HCEC 1CT (cell line): ENCODE data around the gene EHD3.

ENCODE experiments used
- DNase-seq: peaks from one replicate; pipeline ENCODE4 v3.0.0-alpha.2; 2017

EHD3 gene

DNA sequence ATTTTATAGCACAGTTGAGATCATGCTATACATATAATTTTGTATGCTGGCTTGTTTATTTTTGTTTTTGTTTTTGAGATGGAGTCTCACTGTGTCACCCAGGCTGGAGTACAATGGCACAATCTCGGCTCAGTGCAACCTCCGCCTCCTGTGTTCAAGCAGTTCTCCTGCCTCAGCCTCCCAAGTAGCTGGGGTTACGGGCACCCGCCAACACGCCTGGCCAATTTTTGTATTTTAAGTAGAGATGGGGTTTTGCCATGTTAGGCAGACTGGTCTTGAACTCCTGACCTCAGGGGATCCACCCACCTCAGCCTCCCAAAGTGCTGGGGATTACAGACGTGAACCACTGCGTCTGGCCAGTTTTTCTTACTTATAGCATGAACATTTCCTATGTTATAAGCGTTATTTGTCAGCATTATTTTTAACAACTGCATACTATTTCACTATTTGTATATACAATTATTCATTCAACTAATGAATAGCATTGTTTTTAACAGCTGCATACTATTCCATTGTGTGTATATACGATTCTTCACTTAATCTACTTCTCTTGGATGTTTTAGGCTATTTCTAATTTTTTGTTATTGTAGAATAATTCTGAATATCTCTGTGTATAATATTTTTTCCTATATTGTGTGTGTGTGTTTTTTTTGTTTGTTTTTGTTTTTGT is 3.5 kb downstream of the EHD3 start:
- DNase-seq = no peak

DNA sequence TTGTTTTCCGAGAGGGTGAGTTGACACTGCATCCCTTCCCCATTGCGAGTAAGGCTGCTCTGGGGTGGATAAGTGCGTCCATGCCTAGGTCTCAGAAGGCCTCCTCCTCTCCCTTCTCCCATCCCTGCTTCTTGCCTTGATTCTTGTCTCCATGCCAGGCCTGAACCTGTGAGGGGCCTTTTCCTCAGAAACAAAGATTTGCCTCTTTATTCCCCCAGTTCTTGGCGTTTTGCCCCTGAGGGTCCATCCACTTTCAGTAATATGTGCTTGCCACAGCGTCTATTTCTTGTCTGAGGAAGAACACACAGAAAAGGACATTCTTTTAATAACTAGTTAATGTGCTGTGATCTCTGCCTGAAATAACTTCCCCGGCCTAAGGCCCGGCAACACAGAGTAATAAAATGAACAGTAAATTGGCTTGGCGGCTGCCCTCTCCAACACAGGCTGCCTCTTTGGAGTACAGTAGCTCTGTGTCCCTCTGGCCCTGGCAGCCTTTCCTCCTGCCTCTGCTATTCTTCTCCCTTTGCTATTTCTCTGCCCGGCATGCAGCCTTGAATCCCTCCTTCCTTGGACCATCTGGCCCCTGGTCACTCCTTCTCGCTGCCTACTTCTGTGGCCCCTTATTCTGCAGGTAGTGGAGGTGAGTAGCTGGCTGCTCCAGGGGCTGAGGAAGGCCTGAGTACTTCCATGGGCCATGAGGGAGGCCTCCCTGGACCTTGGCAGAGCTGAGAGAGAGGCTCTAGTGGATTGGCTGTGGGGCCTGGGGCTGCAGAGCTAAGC is 4.4 kb downstream of the EHD3 start:
- DNase-seq = no peak

DNA sequence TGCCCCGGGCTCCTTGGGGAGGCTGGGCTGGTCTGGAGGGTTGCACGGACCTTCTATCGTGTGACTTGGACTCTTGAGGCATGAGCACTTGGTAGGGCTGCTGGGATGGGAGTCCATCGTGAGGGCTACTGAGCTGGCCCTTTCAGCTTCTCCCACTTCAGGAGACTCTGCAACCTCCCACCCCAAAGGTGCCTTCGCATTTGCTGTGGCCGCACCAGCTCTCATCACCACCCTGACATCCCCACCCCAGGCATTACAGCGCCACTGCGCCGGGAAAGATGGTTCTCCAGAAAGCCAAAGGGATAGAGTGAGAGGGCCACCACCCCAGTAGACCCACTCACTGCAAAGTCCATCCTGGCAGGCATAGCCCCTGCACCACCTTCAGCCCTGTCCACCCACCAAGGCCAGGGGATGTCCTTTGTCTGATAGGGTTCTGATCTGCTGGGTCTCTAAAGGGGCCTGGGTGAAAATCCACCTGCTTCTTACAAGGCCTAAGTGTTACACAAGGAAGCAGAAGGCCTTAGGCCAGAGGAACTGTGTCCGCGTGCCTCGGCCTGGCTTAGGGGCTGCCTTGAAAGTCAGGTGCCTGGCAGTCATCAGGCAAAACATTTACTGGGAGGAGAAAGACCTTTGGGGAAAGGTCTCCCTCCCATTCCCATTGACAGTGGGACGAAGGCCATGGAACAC is 5.1 kb downstream of the EHD3 start:
- no peak for DNase-seq

DNA sequence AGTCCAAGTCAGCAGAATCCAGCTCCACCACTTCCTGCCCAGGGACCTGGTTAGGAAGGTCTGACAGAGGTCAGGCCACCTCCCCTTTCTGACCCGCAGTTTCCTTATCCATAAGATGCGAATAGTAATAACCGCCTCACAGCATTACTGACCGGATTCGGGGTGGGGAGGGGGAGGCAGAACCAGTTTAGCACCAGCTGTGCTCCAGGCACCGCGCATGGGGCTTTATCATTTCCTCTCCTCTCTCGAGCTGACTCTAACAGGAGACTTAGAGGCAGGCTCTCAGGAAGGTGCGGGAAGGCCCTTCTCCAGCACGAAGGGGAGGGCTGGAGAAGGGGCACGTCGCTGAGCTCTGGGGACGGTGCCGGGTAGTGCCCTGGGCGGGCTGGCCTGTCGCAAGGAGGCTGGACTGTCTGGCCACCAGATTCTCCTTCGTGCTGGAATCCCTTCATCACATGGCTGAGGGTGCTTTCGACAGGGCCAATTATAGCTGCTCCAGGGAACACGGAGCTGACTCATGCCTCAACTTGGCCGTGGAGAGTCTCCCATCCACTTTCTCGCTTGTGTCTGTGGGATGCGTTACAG is 5.7 kb downstream of the EHD3 start:
- DNase-seq = no peak

DNA sequence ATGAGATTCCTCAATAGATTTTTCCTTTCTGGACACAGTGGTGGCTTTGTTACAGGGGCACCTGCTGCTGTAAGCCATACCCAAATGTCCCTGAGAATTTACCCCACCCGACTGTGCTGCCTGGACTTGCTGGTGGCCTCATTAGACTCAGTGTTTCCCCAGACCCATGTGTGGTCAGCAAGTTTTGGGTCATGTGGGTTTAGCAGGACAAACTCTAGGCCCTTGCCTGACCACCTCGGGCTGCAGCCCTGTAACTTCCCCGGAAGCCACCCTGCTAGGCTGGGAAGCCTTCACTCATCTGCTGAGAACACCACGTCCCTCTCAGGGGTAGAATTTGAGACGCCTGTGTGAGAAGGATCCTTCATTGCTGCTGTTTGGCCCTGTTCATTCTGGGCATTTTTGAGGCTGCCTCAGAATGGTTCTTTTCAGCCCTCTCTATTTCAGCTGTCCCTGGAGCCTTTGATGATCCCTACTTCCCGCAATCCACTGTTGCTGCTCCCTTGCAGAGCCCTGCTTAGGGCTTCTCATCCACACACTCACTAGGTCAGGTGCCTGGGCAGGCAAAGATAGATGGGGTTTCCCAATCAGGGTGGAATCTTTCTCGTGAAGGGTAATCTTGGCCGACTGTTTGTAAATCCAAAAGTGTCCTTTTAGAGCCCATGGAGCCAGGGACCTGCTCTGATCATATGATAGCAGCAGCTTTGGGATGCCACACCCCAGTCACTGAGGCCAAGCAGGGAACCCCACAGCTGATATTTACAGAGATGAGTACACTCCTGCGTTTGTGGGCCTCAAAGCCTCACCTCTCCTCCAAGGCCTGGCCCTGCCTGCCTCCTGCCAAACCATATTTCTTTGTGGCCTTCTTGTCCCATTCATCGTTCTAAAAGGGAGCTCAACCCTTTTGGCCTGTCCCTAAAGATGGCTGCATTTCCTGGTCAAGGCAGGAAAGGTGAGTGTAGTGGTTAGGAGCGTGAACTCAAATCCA is 6.7 kb downstream of the EHD3 start:
- DNase-seq = no peak

DNA sequence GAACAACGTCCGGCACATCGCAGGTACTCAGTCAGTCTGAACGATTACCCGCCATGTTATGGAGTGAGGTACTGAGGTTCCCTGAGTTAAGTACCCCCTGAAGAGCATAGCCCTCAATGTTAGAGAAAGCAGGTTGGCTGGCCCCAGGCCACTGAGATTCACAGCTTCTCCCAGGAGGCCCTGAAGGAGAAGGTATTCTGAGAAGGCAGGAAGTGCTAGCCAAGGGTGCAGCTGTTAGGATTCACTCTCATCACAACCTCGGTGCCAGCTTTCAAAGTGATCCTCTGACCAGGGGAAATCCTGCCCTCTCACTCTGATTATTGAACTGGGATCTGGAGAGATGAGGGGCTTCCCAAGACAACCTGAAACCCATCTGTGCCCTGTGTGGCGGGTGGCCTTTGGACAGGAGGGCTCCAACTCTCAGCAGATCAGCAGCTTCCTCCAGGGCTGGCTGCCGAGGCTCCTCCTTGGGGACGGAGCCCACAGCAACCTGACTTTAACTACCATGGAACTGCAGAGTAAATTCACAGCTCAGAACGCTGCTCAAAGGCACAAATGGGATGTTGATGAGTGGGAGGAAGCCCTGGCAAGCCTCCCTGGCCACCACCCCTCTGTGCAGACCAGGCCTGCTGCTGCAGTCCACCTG is 7.8 kb downstream of the EHD3 start:
- no peak for DNase-seq

DNA sequence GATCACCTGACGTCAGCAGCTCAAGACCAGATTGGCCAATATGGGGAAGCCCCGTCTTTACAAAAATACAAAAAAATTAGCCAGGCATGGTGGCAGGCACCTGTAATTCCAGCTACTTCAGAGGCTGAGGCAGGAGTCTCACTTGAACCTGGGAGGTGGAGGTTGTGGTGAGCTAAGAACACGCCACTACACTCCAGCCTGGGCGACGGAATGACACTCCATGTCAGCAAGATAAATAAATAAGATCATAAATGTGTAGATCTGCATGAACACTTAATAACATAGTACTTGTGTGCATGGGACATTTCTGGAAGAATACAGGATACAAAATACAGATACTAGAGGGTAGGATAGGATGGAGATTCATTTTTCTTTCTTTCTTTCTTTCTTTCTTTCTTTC is 9.1 kb downstream of the EHD3 start:
- DNase-seq = no peak

DNA sequence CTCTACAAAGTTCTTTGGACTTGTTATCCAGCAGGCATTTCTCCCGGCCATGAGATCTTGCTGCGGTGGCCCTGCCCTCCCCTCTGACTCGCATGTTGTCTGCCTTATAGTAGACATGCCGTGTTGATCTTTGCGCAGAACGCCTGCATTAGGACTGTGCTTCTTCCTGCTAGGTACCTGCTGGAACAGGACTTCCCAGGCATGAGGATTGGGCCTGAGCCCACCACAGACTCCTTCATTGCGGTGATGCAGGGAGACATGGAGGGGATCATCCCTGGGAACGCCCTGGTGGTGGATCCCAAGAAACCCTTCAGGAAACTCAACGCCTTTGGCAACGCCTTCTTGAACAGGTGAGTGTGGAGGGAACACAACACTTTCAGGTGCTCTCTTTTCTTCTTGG is 10.1 kb downstream of the EHD3 start:
- no peak for DNase-seq

DNA sequence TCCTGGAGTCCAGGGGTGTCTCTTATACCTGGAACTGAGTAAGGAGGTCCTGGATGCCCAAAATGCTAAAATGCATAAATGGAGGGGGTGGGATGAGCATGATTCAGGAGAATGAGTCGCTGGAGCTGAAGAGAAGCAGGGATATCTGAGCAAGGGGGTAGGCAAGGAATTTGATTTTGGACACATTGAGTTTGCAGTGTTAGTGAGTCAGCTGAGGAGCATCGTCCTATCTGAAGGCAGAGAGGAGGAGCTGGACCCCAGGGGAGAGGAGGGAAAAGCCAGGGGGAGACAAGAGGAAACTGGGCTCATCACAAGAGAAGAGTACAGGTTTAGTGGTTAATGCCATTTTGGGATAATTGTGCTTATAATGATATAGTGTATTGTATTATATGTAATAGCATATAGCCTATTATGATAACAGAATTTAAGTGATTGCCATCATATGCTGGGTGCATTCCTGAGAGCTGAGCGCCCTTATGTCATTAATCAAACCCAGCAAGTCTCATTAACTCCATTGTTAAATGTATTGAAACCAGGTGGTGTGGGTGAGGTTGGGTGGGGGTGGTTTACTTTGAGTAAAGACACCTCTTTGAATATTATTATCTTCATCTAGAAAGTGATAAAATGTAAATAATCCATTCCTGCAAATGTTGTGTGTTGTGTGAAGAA is 12.4 kb downstream of the EHD3 start:
- DNase-seq = no peak

DNA sequence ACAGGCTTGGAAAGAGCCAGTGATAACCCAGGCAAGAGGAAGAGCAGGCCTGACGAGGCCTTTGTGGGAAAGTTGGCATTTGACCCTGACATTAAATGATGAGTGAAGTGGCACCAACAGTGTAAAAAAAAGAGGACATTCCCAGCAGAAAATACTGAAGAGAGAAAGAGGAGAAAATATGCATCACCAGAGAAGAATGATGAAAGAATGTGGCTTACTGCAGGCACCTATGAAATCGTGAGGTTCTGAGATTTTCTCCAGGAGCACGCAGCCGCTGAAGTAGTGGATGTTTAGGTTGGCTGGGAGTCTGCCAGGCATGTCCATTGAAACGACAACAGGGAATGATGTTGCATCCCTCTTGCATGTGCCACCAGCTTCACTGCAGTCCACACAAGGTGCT is 13.8 kb downstream of the EHD3 start:
- DNase-seq = no peak

DNA sequence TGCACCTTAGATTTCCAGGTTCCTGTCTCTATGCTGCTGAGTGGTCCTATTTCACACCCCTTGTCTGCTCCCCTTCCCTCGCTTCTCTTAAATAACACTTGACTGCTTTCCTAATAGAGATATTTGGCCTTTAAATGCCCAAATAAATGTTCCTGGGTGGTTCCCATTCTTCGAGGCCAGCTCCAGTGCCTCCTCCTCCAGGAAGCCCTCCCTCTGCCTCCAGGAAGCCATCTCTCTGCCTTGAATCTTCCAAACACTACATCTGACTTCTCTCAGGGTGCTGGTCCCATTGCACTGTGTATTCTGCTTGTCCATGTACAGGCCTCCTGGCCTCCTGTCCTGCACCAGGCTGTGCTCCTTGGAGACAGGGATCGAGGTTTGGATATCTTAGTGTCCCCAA is 14.2 kb downstream of the EHD3 start:
- no peak for DNase-seq

DNA sequence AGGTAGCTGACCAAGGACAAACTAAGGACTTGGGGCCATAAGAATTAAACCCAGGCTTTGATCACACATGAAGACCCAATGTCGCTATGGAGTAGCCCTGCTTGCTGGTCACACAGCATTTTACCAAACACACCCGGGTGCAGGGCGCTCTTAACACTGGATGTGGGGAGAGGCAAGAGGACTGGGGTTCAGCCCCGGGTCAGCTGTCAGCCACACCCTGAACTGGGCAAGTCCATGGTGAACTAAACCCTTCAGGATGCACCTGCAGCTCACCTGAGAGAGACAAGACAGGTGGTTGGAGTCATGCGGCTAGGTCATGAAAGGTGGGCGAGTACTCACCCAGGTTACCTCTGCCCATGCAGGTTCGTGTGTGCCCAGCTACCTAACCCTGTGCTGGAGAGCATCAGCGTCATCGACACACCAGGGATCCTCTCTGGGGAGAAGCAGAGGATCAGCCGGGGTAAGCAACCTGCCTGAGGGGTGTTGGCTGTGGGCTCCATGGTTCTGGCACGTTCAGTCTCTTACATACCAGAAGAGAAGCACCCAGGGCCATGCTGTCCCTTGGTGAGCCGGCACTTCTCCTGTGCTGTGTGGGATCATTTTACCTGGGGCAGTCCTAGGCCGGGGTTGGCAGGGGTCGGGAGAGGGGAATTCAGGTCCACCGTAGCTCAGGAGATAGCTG is 15.2 kb downstream of the EHD3 start:
- no peak for DNase-seq

DNA sequence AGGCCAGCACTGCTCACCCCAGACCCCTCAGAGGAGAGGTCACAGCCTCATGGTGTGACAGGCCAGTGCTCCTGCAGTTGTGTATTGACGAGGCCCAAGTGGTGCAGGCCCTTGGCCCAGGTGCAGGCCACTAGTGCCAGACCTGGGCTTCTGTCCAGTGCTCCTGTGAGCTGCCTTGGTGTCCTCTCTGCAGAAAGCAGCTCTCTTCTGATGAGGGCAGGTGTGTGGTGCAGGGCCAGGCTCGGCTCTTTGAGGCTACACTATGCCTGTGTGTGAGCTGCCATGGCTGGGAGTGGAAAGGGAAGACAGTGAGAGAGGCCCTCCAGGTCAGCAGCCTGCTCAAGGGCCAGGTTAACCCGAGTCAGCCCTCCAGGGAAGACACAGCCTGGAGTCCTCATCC is 17.1 kb downstream of the EHD3 start:
- no peak for DNase-seq

DNA sequence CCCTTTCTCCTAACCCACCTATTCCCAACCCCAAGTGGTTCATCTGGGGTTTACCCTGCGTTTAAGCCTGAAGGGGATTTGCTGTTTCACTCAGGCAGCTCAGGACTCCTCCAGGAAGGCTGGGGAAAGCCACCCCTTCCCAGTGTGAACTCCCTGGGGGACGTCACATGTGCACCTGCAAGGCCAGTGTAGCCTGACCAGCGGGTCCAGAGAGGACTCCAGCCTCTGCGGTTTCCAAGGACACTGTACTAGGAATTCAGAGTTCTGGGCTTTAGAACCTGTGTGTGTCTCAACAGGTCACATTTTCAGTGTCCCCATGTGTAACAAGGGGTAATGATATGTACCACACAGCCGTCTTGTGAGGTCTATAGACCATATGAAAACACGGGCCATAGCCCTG is 17.9 kb downstream of the EHD3 start:
- DNase-seq = no peak

DNA sequence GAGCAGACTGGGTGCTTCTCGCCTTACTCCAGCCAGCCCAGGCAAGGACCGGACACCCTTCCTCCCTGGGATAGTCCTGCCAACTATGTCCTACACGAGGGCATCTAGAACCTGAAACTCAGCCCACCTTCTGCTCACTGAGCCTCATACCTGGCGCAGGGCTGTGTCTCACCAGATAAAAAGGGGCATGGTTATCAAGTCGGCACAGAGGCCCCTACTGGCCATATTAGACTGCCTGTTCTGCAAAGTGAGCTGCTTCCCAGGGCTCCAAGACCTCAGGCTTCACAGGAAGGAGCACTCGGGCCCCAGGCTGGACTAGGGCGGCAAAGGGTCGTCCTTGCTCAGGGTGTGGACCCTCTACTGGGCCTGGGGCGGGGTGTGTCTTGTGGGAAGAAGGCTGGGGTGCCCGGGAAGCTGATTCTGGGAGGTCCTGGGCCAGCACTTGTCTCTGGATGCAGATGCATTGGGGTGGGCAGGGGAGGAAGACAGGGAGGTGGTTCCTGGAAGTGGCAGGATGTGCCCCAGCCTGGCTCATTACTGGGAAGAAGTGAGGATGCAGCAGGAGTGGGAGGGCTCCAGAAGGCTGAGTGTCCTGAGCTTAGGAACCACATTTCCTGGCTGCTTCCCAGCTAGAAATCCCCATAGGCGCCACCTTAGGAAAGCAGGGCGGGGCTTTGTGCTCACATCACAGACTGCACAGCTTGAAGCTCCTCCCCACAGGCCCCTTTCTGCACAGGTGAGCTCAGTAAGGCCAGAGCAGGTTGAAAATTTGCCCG is 19.6 kb downstream of the EHD3 start:
- no peak for DNase-seq

DNA sequence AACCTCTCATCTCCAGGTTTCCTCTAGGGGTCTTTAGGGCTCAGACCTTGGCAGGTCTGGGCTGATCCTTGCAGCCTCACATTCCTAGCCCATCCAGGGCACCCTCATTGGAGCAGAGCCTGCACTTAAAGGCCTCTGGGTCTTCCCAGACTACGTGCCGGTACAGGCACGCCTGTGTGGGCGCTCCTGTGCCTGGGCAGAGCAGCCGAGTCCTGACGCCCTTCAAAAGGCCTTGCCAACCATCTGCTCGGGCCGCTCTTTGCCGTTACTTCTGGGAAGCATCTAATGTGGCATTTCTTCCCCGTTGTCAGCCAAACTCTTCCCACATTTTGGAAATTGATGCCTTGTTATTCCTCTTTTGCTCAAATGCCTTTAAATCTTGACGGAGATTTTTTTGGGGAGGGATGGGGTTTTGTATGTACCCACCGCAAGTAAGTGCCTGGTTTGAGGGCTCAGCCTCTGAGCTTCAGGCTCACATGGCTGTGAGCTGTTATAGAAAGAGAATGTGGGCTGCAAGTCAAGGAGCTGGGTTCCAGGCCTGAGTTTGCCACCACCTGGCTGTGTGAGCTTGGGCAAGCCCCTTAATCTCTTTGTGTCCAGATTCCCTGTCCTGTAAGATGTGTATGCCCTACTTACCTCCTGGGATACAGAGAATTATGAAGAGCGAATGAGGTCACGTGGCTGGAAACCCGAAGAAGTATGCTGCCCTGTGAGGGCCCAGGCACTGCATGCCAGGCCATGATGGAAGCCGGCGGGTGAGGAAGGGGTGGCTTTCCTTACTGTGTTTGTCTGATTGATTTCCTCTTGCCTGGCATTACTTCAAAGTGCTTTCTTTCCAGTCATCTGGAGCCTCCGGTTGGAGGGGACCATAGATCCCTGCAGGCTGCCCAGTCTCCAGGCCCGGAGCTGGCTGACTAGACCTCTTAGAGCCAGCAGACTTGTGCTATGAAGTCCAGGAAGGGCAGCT is 20.6 kb downstream of the EHD3 start:
- no peak for DNase-seq

DNA sequence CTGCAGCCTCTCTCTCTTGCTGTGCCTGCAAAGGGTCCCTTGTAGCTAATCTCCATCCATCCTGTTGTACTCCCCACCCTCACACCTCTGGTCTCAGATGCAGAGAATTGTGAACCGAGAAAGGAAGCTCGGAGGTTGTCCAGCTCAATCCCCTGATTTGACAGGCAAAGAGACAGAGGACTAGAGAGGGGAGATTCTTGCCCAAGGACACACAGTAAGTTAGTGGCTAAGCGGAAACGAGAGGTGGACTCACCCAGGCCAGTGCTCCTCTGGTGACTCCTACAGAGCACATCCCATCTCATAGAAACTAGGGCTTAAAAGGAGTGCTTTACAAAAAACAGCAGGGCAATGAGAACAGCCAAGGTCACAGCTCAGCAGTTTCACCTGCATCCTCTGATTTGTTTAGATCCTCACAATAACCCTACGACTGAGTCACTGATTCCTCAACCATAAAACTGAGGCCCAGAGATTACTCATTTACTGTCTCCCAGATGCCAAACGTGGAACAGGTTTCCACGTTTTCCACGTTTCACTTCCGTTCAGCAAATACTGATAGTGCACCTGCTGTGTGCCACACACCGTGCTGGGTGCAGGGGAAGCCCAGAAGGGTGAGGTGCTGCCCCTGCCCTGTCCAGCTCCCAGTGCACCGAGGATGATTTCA is 22.1 kb downstream of the EHD3 start:
- DNase-seq = no peak
